DND-41 (cell line): ENCODE measurements around the gene SLC25A1.

Experiments used
- EZH2 ChIP-seq: IDR thresholded peaks from 3 replicates; pipeline ENCODE4 v1.6.1; 2012; ENCODE audit warnings: borderline replicate concordance, low read depth, mild to moderate bottlenecking, moderate library complexity, low read length, inconsistent platforms; ENCODE audit not compliant: severe bottlenecking
- TF ChIP-seq, protein P1 (sequence below): IDR thresholded peaks from 2 replicates; pipeline ENCODE4 v1.5.1; 2012; ENCODE audit warnings: borderline replicate concordance, low read length, moderate library complexity, mild to moderate bottlenecking; ENCODE audit not compliant: poor library complexity, severe bottlenecking; ENCODE audit errors: extremely low read depth

DNA sequence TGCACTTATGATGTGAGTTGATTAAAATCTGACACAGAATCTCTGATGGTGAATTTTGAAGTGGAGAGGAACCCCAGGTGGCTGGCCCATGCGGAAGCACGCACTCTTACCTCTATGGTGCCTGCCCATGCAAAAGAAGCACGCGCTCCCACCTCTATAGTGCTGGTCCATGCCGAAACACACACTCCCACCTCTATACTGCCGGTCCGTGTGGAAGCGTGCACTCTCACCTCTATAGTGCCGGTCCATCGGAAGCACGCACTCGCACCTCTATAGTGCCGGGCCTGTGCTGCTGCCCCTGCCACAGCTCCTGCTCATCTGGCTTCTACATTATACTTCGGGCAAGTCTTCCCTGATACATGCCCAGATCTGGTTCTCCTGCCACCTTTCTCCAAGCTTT lies 36.8 kb upstream of the SLC25A1 start:
- TF ChIP-seq EZH2 = no peak
- TF ChIP-seq, protein P1, sequence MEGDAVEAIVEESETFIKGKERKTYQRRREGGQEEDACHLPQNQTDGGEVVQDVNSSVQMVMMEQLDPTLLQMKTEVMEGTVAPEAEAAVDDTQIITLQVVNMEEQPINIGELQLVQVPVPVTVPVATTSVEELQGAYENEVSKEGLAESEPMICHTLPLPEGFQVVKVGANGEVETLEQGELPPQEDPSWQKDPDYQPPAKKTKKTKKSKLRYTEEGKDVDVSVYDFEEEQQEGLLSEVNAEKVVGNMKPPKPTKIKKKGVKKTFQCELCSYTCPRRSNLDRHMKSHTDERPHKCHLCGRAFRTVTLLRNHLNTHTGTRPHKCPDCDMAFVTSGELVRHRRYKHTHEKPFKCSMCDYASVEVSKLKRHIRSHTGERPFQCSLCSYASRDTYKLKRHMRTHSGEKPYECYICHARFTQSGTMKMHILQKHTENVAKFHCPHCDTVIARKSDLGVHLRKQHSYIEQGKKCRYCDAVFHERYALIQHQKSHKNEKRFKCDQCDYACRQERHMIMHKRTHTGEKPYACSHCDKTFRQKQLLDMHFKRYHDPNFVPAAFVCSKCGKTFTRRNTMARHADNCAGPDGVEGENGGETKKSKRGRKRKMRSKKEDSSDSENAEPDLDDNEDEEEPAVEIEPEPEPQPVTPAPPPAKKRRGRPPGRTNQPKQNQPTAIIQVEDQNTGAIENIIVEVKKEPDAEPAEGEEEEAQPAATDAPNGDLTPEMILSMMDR = no peak
